Hematopoietic multipotent progenitor cell treated with erythropoietin and hydrocortisone succinate and interleukin-3 and kit ligand, for 6 days (in vitro differentiated cells): ENCODE results near the gene GRID2.
"Not testable (repeated sequence)": the region's sequence is repeated elsewhere in the genome, so short reads cannot be mapped to it uniquely, and the experiment has no call there.

Source experiments
- DNase-seq: peaks from one replicate; pipeline ENCODE4 v3.0.0-alpha.2; 2015

The GRID2 gene

DNA sequence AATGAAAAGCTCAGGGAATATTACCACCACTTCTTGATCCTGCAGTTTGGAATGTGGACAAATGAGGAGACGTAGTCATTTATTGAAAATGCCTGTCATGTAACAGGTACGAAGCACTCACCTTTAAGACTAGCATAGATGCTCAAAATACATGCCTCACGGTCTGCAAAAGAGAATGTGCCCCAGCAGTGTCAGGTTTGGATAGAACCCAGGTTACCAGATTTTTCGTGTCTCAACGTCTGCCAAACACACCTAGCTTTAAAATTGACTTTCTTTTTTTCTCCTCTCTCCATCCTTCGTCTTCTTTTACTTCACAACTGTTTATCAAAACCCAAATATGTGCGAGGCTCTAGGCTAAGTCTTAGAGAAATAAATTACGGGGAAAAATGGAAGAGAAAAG, 918.0 kb downstream of the GRID2 start:
- no peak for DNase-seq

DNA sequence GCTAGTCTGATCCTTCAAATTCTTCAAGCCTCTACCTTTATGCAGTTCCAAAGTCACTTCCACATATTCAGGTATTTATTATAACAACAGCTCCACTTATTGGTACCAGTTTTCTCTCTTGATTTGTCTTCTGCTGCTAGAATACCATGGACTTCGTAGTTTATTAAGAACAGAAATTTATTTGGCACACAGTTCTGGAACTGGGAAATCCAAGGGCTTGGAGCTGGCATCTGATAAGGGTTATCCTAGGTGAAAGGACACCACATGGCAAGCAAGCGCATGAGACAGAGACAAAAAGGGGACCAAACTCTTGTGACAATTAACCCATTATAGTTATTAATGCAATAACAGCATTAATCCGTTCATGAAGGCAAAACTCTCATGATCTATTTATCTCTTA, 924.3 kb downstream of the GRID2 start:
- DNase-seq, result no peak

DNA sequence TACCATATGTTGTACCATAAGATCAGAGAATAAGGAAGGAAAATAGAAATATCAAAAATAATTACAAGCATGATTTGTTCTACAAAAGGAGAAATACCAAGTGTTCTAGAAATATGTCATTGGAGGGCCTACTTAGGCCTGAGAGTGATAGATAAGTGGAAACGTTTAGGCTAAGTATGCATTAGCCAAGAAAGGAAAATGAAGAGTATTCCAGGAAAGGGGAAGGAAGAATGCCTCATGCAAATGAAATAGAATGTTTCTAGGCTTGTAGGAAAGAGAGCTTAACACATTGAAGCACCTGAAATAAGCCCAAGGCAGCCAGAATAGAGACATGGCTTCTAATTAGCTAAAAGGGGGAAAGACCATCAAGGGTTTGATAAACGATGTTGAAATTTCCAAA, 929.1 kb downstream of the GRID2 start:
- DNase-seq, result no peak

DNA sequence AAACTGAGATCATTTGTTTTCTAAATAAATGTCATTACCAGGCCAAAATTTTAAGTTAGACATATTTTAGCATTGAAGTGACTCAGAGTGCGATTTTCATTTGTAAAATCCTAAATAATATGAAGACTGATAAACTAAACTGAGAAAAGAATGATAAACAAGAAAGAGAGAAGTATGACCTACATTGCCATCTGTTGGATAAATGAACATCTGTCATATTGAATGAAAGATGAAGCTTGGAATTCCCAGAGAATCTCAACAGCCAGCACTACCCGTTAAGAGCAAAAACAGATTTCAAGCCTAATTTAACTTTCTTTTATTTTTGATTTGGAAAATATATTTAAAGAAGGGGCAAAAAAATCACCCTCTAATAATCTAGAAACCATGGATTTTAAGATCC, 933.8 kb downstream of the GRID2 start:
- DNase-seq, result no peak

GRCh38 chr4:93243262-93243661, 939.5 kb downstream of the GRID2 start:
- DNase-seq, result no peak

GRCh38 chr4:93261207-93261606, 957.4 kb downstream of the GRID2 start:
- DNase-seq, result no peak

DNA sequence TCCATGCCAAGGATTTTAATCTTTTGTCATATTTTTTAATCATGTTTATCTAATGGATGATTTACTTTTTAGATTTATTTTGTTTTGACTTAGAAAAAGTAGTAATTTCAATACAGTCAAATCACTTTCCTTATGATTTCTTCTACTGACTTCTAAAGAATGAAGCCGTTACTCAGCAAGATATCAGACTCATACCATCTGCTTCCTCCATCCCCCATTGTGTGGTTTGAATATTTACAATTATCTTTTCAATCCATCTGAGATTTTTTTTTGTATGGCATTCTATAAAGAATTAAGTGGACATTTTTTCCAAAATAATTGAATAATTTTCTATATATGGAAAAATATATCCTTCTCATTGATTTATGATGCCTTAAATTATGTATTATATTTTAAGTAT, 959.4 kb downstream of the GRID2 start:
- peak; percentile 37 for DNase-seq

GRCh38 chr4:93267747-93268146, 964.0 kb downstream of the GRID2 start:
- DNase-seq, result no peak

GRCh38 chr4:93285346-93285745, 981.6 kb downstream of the GRID2 start:
- DNase-seq, result no peak

GRCh38 chr4:93289241-93289640, 985.5 kb downstream of the GRID2 start:
- no peak for DNase-seq

DNA sequence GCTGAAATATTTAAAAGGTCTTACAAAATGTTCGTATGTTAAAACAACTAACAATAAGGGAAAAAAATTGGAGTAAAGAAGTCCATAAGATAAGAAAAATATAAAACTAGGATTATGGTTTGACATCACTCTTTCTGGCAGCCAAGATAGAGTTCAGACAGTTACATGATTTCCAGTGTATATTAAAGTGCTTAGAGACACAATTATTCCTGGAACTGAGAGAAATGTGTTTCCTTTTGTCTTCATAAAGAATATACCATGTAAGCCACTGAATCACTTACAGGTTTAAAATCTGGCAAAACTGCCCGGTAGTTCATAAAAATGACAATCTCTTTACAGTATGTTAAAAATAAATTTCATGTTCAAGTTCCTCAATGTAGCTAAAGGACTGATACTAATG, 986.1 kb downstream of the GRID2 start:
- no peak for DNase-seq

DNA sequence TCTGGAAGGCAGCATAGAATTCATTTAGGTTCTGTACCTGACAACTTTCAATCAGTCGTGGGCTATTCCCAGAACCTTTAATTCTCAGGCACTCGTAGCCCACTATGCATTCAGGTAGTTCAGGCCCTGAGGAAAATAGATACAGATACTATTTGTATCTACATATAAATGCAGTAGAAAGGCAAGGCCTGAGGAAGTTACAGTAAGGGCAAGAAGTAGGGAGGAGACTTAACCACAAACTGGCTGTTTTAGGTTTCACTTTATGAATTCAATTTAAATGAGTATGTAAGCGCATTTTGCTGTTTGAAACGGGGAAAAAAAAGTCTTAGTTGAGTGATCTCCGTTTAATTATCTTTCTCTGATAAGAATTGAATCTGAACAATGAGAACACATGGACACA, 995.4 kb downstream of the GRID2 start:
- peak; percentile 5 for DNase-seq

DNA sequence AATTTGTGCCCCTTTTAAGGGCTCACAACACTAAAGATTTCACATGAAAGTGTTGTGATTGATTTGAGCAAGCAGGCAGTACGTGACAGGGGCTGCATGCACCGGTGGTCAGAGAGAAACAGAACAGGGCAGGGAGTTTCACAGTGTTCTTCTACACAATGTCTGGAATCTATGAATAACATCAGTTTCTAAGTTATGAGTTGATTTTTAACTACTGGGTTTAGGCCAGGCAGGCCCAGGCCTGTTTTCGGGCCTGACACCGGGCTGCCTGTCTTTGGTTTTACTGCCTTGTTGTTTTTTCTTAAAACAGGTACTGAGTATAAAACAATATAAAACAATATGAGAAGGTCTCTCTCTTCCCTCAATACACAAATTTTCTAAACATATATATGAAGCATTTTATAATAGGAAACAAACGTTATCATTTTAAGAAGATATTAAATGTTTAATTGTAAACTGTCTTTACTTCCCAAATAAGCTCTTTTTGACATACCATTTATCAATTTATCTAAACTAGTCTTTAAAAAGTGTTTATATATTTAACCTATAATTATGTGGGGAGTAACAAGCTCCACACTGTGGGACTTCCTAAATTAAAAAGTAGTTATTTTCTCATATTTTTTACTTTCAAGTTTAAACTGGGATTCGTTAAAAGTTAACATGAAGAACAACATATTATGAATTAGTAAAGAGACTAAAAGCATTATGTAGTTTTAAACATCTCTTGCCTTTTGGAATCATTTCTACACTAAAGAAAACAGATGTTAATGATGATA, 997.2 kb downstream of the GRID2 start:
- not testable (repeated sequence) for DNase-seq

GRCh38 chr4:93302310-93302709, 998.5 kb downstream of the GRID2 start:
- no peak for DNase-seq

- no peak for DNase-seq
Observed at GRCh38 chr4:93303440-93303839, 999.7 kb downstream of the GRID2 start.

GRCh38 chr4:93312299-93312698, 1008.5 kb downstream of the GRID2 start:
- DNase-seq, result no peak

DNA sequence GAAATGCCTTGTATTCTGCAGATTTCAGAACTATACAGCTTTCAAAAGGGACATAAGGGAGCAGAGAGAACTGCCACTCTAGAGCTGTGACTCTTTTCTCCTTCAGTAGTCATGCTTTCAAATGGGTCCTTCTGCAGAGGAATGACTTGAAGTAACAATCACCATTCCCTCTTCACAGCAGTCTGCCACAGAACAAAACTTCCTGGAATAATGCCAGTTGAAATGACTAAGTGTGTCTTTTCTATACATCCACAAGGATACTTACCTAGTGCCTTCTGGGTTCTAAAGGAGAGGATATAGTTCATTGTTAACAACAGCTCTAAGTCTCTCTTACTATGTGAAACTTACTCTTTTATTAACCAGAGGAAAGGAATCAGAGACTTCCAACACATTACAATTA, 1009.4 kb downstream of the GRID2 start:
- no peak for DNase-seq

DNA sequence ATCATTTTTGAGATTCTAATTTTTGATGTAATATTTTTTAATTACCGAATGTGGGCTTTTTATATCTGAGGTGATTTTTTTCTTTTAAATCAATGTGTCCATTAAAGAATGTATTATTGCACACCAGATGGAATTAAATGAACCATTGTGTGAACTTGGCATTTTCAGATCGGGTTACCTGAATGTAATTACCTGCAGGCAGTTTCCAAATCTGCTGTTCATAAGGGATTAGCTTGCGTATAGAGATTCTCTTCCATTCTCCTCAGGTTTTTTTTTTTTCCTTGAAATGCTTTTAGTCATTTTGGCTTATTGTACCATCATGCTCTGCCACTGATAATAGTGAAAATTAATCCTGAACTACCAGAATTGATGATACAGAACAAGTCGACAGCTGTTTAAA, 1013.3 kb downstream of the GRID2 start:
- DNase-seq, result no peak

DNA sequence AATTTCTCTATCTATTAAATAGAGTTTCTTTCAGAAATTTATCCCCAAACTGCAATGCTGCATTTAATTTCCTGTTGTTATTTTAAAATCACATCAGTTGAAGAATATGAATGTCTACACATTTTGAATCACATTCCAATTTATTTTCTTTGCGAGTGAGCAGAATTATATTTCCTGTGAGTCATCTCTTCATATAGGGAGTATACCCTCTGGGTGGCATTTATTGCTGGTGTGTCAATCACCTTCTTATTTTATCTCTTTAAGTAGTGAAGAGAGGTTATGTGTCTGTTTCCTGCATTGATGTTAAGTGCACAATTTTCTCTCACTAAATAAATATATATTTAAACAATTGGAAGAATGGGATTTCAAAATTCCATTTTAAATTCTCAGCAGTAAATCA, 1013.8 kb downstream of the GRID2 start:
- no peak for DNase-seq

GRCh38 chr4:93319041-93319440, 1015.3 kb downstream of the GRID2 start:
- no peak for DNase-seq

GRCh38 chr4:93320356-93320755, 1016.6 kb downstream of the GRID2 start:
- no peak for DNase-seq

GRCh38 chr4:93327346-93327745, 1023.6 kb downstream of the GRID2 start:
- DNase-seq, result no peak

DNA sequence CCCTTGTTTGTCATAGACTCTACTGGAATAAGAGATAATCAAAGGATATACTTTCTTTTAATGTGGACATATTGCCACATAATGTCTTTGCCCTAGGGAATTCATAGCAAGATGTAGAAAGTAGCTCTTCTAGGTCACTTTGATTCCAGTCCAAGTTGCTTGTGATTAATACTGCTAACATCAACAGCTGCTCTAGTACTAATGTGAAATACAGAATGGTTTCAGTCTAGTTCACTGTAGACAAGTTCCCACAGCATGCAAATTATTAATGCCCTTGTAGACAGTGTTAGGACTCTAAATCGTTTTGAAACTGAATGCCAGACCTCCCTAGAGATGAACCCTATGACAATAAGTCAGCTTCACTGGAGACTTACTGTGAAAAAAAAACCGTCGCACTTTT, 1030.2 kb downstream of the GRID2 start:
- DNase-seq, result no peak

GRCh38 chr4:93337196-93337595, 1033.4 kb downstream of the GRID2 start:
- DNase-seq, result no peak

GRCh38 chr4:93342738-93343137, 1039.0 kb downstream of the GRID2 start:
- no peak for DNase-seq
